NCI-H1417 treated with DMSO at 0.1 percent for 48 hours (cell line): ENCODE results near the gene TRMT2B.
"Not testable (repeated sequence)": the region's sequence is repeated elsewhere in the genome, so short reads cannot be mapped to it uniquely, and the experiment has no call there.

Experiments
- DNase-seq: peaks from one replicate; lab custom pipeline; 2025; lab: John Stamatoyannopoulos, UW

TRMT2B gene

DNA sequence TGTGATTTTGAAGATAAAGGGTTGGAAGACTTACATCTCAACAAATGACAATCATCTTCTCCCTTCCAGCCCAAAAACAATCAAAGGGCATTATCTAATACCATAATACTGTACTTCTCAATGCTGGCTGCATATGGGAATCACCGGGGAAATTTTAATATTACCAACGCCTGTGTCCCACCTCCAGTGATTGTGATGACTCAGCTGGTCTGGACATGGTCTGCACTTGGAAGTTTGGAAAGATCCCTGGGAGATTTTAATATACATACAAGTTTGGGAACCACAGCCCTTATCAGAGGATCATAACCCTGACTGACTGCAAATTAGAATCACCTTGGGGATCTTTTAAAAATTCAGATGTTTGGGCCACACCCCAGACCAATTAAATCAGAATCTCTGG, 52.5 kb downstream of the TRMT2B start:
- DNase-seq = no peak

DNA sequence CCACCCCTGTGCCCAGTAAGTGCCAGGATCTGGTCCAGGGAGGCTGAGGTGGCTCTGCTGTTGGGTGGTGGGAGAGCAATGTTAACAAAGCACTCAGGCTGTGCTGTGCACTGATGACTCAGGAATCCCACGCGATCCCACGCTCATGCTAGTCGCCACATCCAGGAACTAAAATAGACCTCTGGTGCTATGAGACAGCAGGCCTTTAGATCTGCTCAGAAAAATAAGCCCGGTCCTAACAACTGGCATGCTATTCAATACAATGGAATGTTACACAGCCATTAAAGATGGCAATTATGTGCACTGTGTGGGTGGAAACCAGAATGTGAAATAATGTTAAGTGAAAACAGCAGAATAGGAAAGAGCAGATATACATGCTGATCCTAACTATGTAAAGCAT, 56.4 kb downstream of the TRMT2B start:
- no peak for DNase-seq

DNA sequence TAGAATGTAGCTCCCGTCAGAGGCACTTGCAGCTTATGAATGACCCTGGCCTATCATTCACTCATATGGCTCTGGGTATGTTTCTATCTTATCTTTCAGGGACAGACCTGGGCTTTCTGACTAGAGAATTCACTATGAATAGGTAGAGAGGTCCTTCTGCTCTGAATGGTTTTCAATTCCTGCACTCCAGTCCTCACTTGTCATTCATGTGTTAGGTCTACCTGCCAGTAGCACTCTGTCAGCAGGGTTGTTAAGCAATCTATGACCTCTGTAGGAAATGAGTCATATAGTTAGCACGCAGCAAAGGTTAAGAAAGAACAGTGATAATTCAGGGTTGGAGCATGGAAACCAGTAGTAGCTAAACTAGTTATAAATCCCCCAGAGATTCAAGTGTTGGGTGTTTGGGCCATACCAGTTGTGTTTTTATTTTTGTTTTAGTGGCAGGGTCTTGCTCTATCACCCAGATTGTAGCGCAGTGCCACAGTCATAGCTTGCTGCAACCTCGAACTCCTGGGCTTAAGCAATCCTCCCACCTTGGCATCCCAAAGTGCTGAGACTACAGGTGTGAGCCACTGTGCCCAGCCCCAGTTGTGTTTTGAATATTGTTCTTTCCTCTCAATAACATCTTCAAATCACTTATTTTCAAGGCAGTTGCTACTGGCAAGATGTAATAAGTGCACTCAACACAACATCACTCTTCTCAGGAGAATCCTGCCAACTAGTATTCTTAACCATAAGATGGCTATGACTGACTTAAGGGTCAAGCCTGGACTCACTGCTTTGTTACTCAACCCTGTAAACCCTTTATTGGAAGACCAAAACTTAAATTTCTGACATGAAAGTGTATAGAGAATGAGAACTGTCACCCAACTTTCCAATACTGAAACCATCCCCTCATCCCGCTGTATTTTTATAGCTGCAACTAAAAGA, 57.3 kb downstream of the TRMT2B start:
- no peak for DNase-seq

DNA sequence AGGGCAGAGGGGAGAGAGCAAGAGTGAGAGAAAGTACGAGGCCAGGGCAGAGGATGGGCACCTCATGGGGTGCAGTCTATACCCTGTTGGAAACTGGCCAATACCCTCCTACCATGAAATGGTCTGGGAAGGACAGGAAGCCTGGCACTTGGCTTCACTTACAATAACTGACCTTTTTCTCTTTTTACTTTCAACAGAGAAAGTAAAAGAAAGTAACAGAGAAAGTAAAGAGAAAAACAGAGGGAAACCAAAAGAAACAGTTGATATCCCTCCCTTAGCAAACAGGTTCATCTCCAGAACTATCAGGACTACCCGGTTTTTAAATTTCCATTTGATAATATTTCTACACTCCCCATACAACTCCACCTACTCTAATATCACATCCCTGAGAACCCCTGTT, 61.8 kb downstream of the TRMT2B start:
- DNase-seq = no peak

DNA sequence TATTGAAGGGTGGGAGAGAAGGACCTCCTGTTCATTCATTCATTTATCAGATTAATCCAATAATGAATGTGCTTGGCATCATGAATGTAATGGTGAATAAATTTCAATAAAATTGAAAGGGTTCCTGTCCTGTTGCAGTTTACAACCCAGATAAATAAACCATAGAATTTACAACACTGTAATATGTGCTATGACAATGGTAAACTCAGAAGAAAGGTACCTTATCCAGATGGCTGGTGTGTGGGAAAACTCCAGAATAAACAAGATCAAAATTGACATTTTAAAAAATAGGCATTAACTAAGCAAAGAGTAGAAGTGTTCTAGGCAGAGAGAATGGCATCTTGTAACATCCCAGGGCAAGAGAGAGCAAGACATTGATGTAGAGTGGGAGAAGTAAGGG, 67.1 kb downstream of the TRMT2B start:
- DNase-seq = no peak

DNA sequence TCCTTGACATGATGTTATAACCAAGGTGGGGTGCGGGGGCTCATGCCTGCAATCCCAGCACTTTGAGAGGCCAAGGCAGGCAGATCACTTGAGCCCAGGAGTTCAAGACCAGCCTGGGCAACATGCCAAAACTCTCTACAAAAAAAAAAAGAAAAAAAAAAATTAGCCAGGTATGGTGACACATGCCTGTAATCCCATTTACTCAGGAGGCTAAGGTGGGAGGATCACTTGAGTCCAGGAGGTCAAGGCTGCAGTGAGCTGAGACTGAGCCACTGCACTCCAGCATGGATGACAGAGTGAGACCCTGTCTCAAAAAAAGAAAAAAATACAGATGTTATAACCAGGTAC, 70.4 kb downstream of the TRMT2B start:
- DNase-seq = not testable (repeated sequence)

DNA sequence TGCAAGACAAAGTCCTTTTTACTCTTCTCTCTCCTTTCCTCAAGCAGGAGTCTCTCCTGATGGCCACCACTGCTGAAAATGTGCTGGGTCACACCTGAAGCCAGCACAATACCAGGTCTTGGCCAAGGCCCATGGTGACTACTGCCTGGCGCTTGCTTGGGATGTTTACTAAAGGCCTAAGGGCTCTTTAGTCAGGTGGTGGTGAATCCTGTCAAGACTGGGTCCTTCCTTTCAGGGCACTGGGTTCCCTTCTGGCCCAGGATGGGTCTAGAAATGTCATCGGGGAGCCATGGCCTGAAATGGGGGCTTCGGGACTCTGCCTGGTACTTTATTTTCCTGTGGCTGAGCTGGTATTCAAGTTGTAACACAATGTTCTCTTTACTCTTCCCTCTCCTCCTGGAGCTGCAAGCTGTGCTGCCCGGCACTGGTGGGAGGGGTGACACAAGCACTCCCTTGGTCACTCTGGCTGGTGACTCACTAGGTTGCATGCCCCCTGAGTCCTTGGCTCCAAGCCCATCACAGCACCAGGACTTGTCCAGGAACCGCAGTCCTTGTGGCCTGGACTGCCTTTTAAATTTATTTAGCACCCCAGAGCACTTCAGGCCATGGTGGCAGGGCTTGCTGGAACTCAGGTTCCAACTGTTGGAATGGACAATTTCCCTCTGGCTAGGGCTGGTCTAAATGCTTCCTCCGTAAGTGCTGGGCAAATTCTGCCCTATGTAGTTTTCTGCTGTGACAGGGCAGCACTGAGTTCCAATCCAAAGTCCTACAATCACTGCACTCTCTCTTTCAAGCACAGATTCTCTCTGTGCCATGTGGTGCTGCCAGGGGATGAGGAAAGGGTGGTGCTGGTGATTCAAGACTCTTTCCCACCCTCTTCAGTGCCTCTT, 71.1 kb downstream of the TRMT2B start:
- no peak for DNase-seq

DNA sequence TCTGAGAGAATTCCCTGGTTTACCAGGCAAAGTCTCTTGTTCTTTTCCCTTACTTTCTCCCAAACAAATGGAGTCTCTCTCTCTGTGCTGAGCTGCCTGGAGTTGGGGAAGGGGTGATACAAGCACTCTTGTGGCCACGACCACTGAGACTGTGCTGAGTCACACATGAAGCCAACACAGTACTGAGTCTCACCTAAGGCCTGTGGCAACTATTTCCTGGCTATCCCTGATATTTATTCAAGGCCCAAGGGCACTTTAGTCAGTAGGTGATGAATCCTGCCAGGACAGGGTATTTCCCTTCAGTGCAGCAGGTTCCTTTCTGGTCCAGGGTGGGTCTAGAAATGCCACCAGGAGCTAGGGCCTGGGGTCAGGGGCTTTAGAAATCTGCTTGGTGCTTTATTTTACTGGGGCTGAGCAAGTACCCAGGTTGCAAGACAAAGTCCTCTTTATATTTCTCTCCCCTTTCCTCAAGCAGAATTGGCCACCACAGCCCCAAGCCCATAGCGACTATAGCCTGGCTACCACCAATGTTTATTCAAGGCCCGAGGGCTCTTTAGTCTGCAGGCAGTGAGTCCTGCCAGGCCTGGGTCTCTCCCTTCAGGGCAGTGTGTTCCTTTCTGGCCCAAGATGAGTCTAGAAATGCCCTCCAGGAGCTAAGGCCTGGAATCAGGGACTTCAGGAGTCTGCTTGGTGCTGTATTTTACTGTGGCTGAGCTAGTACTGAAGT, 71.9 kb downstream of the TRMT2B start:
- DNase-seq = no peak

DNA sequence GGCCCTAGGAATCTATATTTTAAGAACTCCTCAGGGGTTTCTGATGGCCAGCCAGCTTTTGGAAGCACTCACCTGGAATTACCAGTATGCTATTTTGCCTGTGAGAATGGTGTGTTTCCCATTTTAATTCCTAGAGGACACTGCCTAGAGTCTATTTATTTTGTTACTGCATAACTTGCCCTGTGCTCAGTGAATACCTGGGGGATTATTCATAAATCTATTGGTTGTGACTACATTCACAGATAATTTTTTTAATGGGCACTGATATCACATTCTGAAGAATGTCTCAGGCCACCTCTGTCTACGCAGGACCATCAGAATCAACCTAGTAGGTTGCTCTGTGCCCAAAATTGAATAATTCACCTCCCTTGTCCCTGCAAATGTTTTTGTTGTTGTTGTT, 75.7 kb downstream of the TRMT2B start:
- DNase-seq = no peak

DNA sequence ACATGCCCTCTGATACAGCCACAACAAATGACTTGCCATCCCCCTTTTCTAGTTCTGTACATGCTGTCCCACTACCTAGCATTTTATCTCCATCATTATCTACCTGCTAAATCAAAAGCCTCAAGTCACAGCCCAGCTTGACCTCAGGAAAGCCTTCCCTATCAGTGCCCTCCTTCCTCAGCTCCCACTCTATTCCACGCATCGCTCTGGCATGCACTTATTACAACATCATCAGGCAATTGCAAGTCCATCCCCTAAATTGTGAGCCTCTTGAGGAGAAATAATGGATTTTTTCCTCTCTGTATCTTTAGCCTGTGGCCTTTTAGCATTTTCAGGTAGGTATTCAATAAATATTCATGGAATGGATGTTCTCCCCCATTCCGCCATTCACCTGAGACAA, 76.7 kb downstream of the TRMT2B start:
- no peak for DNase-seq

DNA sequence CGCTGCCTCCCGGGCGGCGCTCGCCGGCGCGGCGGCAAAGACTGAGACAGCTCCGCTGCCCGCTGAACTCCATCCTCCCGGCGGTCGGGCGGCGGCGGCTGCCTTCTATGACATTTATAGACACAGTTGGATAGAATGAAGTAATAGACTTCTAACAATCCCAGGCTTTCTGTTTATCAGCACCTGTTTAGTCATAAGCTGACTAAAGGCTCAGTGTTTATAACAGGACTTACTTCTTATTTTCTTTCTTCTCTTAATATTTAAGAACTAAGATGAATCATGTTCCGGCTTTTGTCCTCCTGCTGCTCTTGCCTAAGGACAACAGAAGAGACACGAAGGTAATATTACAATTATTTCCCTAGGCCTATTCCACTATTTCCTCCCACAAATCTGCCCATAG, 78.5 kb downstream of the TRMT2B start:
- no peak for DNase-seq

DNA sequence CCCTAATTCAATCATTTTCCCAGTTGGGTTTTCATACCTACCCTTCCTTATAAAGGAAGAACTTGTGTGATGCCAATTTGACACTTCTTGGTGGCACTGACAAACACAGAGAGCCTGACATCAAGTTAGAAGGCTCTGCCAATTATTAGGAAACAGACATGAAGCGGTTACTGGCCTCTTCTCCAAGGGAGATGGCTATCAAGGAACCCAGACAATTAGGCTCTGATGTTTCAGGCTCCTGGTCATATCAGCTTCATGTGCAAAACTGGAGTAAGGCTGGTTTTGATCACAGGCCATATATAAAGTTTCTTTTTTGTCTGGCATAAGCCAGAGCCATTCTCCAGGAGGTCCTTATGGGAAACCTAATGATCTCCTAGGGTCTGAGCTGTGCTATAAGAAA, 82.0 kb downstream of the TRMT2B start:
- no peak for DNase-seq

DNA sequence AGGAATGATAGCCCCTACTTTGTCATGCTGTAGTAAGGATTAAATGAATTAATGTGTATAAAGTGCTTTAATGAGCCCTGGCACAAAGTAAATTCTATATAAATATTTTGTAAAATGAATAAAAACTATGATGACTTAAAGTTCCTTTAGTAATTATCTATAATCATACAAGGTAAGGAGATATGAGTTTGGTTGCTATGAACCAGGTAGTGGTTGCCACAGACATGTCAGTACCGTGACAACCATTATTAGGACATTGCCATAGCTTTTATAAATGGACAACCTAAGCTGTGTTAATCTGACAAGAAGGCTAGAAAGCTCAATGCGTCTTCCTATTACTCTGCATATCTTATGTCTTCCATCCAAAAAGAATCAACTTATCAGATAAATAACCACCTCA, 82.5 kb downstream of the TRMT2B start, which contains the start of gene ARL13A:
Gene ARL13A, plus strand, starts transcription at position 301 of the 400 bp plus-strand sequence. CDS start 3,982 bp downstream, outside the sequence.
- DNase-seq = no peak

DNA sequence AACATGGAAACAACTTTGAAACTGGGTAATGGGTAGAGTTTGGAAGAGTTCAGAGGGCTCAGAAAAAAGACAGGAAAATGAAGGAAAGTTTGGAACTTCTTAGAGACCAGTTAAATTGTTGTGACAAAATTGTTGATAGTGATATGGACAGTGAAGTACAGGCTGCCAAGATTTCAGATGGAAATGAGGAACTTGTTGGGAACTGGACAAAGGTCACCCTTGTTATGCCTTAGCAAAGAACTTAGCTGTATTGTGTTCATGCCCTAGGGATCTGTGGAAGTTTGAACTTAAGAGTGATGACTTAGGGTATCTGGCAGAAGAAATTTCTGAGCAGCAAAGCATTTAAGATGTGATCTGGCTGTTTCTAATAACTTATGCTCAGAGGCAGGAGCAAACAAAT, 87.5 kb downstream of the TRMT2B start:
- no peak for DNase-seq

DNA sequence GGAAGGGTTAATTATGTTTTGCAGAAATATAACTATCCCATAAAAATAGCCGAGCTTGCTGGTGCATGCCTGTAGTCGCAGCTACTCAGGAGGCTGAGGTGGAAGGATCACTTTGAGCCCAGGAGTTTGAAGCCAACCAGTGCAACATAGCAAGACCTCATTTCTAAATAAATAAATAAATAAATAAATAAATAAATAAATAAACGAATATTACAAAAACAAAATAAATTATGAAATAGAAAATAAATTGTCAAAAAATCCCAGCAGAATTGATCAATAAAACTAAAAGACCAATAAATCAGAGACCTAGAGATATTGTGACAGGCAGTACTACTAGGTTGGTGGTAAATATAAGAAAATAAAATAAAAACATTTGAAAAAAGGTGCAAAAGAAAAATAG, 89.1 kb downstream of the TRMT2B start:
- DNase-seq = no peak
